Measurements from ENCODE around the gene KL.

KL gene

GRCh38 chr13:33033986-33034385 lies 17.8 kb downstream of the KL start:
- DNase-seq (ENCODE audit: low read depth in 3 of 3, low spot score in 1 of 3) = no peak

GRCh38 chr13:33034882-33035520 lies 18.8 kb downstream of the KL start:
- no peak for DNase-seq (ENCODE audit: low read depth in 3 of 3, low spot score in 1 of 3)

GRCh38 chr13:33037673-33038072 lies 21.4 kb downstream of the KL start:
- DNase-seq (ENCODE audit: low read depth in 3 of 3, low spot score in 1 of 3) = no peak

GRCh38 chr13:33040090-33040489 lies 23.9 kb downstream of the KL start:
- no peak for DNase-seq (ENCODE audit: low read depth in 3 of 3, low spot score in 1 of 3)

GRCh38 chr13:33045851-33046592 lies 29.8 kb downstream of the KL start:
- no peak for DNase-seq (ENCODE audit: low read depth in 3 of 3, low spot score in 1 of 3)

GRCh38 chr13:33050161-33050560 lies 33.9 kb downstream of the KL start:
- DNase-seq (ENCODE audit: low read depth in 3 of 3, low spot score in 1 of 3) = no peak

GRCh38 chr13:33051632-33052031 lies 35.4 kb downstream of the KL start:
- no peak for DNase-seq (ENCODE audit: low read depth in 3 of 3, low spot score in 1 of 3)

GRCh38 chr13:33052506-33053280 lies 36.5 kb downstream of the KL start:
- no peak for DNase-seq (ENCODE audit: low read depth in 3 of 3, low spot score in 1 of 3)

- no peak for DNase-seq (ENCODE audit: low read depth in 3 of 3, low spot score in 1 of 3)
Measured at GRCh38 chr13:33053397-33054066, 37.3 kb downstream of the KL start.

GRCh38 chr13:33057019-33057780 lies 41.0 kb downstream of the KL start:
- no peak for DNase-seq (ENCODE audit: low read depth in 3 of 3, low spot score in 1 of 3)

GRCh38 chr13:33058776-33059327 lies 42.6 kb downstream of the KL start:
- DNase-seq (ENCODE audit: low read depth in 3 of 3, low spot score in 1 of 3) = no peak

- DNase-seq (ENCODE audit: low read depth in 3 of 3, low spot score in 1 of 3) = no peak
Measured at GRCh38 chr13:33060815-33061214, 44.6 kb downstream of the KL start.

- DNase-seq (ENCODE audit: low read depth in 3 of 3, low spot score in 1 of 3) = no peak
Measured at GRCh38 chr13:33066329-33066728, 50.1 kb downstream of the KL start.

GRCh38 chr13:33069365-33069764 lies 53.1 kb downstream of the KL start:
- DNase-seq (ENCODE audit: low read depth in 3 of 3, low spot score in 1 of 3) = no peak

GRCh38 chr13:33070713-33071112 lies 54.5 kb downstream of the KL start:
- no peak for DNase-seq (ENCODE audit: low read depth in 3 of 3, low spot score in 1 of 3)

- DNase-seq (ENCODE audit: low read depth in 3 of 3, low spot score in 1 of 3) = no peak
Measured at GRCh38 chr13:33072282-33072681, 56.1 kb downstream of the KL start.

GRCh38 chr13:33072759-33073158 lies 56.5 kb downstream of the KL start:
- DNase-seq (ENCODE audit: low read depth in 3 of 3, low spot score in 1 of 3) = no peak

GRCh38 chr13:33073338-33073737 lies 57.1 kb downstream of the KL start:
- no peak for DNase-seq (ENCODE audit: low read depth in 3 of 3, low spot score in 1 of 3)

- no peak for DNase-seq (ENCODE audit: low read depth in 3 of 3, low spot score in 1 of 3)
Measured at GRCh38 chr13:33076001-33076992, 60.1 kb downstream of the KL start.

Data from stimulated activated CD4-positive, alpha-beta T cell treated with anti-CD3 and anti-CD28 coated beads, TNF-alpha, amount 100 ng/mL, for 1 hour (primary cell).